Measurements from ENCODE around the gene ALDH3B2.
"Not testable (repeated sequence)": the region's sequence is repeated elsewhere in the genome, so short reads cannot be mapped to it uniquely, and the experiment has no call there.

ALDH3B2 gene

GRCh38 chr11:67685641-67686332 is 11.4 kb upstream of the ALDH3B2 start:
- DNase-seq: not testable (repeated sequence)

- DNase-seq: not testable (repeated sequence)
Observed at GRCh38 chr11:67682126-67683034, 8.0 kb upstream of the ALDH3B2 start.

- no peak for DNase-seq
Observed at GRCh38 chr11:67680696-67681470, 6.5 kb upstream of the ALDH3B2 start.

GRCh38 chr11:67675058-67675747 is 780 bp upstream of the ALDH3B2 start:
- DNase-seq: no peak

- no peak for DNase-seq
Observed at GRCh38 chr11:67673902-67674301, 521 bp downstream of the ALDH3B2 start.

- DNase-seq: no peak
Observed at GRCh38 chr11:67673358-67673757, 1.1 kb downstream of the ALDH3B2 start.

GRCh38 chr11:67671211-67671520 is 3.3 kb downstream of the ALDH3B2 start:
- no peak for DNase-seq

GRCh38 chr11:67670316-67671210 is 3.9 kb downstream of the ALDH3B2 start:
- DNase-seq: no peak

- no peak for DNase-seq
Observed at GRCh38 chr11:67668192-67668551, 6.3 kb downstream of the ALDH3B2 start.

GRCh38 chr11:67667490-67668191 is 6.8 kb downstream of the ALDH3B2 start:
- no peak for DNase-seq

GRCh38 chr11:67666676-67667489 is 7.5 kb downstream of the ALDH3B2 start:
- no peak for DNase-seq

GRCh38 chr11:67666303-67666645 is 8.1 kb downstream of the ALDH3B2 start:
- DNase-seq: no peak

GRCh38 chr11:67665541-67666302 is 8.7 kb downstream of the ALDH3B2 start:
- DNase-seq: no peak

- no peak for DNase-seq
Observed at GRCh38 chr11:67664696-67665540, 9.5 kb downstream of the ALDH3B2 start.

GRCh38 chr11:67664213-67664585 is 10.2 kb downstream of the ALDH3B2 start:
- DNase-seq: no peak

GRCh38 chr11:67663532-67664212 is 10.8 kb downstream of the ALDH3B2 start:
- DNase-seq: no peak

GRCh38 chr11:67662835-67663531 is 11.4 kb downstream of the ALDH3B2 start:
- no peak for DNase-seq
